GM12801 (cell line): ENCODE results near the gene COPA.

Experiments
- TF ChIP-seq, protein P1 (sequence below): IDR thresholded peaks from one replicate; pipeline ENCODE4 v1.5.1; 2011; ENCODE audit warnings: control low read depth; ENCODE audit not compliant: insufficient read length; ENCODE audit errors: extremely low read depth

Gene COPA

DNA sequence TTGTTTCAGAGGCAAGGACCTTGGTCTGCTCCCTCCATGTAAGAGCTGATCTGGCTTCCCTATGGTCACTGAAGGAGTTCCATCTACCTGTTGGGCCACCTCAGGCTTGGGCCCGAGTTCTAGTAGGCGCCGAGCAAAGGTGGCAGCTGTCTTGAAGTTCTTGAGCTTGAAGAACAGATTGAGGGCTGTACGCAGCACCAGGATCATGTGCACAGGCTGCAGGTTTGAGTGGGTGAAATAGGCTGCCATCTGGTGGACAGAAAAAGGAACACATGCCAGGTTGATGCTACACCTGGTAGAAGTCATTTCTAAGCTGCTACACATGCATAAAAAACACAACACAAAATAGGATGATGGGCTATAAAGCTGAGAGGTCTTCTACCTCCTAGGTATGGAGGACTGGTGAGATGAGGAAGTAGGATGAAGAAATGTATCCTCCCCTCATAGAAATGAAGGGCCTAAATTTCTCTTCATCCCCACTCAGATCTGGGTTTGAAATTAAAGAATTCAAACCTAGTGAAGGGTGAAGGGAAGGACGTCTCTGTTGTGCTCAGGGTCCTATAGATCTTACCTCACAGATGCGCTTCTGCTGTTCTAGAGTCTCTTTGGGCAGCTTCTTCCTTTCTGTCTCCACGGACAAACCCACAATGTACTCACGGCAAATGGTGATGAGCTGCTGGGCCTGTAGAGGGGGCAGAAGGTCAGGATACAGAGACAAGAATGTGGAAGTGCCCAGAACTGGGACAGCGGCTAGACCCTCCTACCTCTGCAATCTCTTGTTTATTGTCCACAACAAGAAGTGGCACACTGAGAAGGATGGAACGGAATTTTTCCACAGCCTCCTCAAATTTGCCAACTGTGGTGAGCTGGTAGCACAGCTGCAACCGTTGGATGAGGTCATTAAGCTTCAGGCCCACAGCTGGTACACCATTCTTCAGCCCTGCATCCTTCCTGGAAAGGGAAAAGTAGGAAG is 51.5 kb downstream of the COPA start:
- TF ChIP-seq, protein P1, sequence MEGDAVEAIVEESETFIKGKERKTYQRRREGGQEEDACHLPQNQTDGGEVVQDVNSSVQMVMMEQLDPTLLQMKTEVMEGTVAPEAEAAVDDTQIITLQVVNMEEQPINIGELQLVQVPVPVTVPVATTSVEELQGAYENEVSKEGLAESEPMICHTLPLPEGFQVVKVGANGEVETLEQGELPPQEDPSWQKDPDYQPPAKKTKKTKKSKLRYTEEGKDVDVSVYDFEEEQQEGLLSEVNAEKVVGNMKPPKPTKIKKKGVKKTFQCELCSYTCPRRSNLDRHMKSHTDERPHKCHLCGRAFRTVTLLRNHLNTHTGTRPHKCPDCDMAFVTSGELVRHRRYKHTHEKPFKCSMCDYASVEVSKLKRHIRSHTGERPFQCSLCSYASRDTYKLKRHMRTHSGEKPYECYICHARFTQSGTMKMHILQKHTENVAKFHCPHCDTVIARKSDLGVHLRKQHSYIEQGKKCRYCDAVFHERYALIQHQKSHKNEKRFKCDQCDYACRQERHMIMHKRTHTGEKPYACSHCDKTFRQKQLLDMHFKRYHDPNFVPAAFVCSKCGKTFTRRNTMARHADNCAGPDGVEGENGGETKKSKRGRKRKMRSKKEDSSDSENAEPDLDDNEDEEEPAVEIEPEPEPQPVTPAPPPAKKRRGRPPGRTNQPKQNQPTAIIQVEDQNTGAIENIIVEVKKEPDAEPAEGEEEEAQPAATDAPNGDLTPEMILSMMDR = peak; percentile 42

- TF ChIP-seq, protein P1 = no peak
Observed at GRCh38 chr1:160285506-160285905, 57.5 kb downstream of the COPA start.

- TF ChIP-seq, protein P1 = no peak
Observed at GRCh38 chr1:160284782-160285344, 58.2 kb downstream of the COPA start, which contains the start of gene PEX19. Gene PEX19 (minus strand): TSS chr1:160285133. CDS start chr1:160285124, 9 bp downstream.

DNA sequence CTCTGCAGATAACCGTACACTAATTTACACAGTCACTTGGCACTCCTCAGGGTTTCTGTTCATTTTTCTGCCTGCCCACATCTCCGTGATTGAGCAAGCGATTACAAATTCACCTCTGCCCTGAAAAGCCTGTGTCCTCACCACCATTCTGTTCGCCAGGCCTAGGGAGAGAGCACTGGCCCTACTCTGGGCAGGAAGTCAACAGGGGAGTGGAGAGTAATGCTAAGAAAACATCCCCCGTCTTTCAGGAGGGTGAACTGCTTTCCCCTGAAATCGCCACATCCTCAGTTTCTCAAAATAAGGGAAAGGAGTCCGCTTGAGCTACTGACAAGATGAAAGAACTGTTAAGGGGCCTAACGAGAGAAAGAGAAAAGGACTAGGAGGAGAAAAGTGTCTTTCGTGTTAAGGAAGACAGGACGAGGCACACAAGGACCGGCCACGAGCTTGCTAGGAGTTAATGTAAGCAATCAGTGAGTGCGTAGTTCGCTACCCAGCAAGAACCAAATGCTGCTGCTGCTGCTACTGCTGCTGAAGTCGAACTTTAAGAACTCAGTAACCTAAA is 58.7 kb downstream of the COPA start:
- TF ChIP-seq, protein P1 = no peak

- TF ChIP-seq, protein P1 = no peak
Observed at GRCh38 chr1:160282807-160283206, 60.2 kb downstream of the COPA start.

DNA sequence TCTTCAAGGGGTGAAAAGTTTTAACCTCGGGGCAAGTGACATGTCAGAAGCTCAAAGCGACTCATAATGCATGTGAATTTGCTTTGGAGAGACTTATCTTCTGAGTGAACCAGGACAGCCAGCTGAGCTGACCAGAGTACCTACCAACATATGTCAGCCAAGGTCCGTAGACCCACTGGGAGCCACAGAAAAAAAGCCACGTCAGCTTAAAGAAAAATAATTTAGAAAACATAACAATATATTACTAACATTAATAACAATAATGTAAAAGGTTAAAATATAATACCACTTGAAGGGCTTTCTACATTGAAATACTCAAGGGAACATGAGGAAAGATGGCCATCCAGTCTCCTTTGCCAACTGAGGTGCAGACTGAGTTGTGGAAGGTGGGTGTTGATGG is 65.1 kb downstream of the COPA start:
- TF ChIP-seq, protein P1 = no peak

- TF ChIP-seq, protein P1 = no peak
Observed at GRCh38 chr1:160277330-160277729, 65.7 kb downstream of the COPA start.
